ENCODE results near the gene CACNA2D3.

Gene CACNA2D3

DNA sequence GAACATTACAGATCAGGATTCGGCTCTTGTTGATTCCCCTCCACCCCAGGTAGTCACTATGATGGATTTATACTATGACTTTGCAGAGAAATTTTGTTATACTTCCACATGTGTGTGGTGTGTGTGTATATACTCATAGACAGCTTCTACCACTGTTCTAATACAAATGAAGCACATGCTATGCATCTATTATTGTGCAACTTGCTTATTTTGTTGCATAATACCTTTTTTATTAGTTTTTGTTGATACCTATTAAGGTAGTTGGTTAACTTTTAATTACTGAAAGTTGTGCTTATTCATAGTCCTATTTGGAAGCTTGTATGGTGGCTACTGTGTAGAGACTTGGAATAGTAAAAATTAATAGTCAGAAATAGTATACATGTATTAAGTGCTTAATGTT lies 140.6 kb downstream of the CACNA2D3 start:
- H3K4me3 ChIP-seq (ENCODE audit: low read depth, low read length) = no peak overlapping the region

DNA sequence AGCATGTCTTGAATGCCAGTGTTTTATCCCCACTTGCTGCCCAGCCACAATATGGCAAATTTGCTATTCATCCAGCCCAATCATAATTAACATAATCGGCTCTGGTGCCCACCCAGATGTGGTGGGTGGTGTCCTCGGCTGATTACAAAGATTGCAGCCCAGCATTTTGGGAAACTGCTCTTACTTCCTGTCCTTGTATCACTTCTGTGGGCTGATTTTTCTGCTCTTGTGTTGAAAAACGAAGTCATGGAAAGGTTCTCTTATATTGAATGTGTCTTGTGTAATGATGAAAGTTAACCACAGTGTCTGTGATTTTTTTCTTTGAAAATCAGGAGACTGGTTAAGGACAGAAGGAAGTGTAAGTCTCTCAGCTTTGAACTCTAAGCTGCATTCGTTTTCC lies 141.7 kb downstream of the CACNA2D3 start:
- H3K4me3 ChIP-seq (ENCODE audit: low read depth, low read length) = no peak overlapping the region

DNA sequence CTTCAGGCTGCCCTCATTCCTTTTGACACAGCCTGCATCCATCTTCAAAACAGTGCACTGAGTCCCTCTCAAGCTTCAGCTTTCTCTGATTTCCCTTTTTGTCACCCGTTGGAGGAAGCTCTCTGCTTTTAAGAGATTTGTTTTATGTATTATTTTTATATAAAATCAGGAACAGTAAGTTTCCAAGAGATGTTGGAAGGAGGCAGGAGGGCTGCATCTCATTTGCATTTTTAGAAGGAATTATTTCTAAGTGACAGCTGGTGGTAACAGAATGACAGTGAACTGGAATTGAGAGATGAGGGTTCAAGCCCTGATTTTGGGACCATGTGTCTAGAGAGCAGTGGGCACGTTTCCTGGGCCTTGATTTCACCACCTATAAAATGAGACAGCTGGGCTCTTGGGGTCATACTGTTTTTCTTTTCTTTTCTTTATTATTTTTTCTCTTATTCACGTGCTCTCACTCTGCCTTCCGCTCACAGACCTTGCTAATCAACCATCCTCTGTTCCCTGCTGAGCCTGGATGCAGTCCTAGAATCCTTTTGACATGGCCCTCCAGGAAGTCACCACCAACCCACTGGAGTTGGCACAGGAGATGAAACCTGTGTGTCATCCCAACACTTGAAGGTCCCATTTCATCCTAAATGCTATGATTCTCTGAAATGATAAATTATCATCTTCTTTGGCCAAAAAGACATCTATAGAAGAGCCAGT lies 148.6 kb downstream of the CACNA2D3 start:
- H3K4me3 ChIP-seq (ENCODE audit: low read depth, low read length) = no peak overlapping the region

DNA sequence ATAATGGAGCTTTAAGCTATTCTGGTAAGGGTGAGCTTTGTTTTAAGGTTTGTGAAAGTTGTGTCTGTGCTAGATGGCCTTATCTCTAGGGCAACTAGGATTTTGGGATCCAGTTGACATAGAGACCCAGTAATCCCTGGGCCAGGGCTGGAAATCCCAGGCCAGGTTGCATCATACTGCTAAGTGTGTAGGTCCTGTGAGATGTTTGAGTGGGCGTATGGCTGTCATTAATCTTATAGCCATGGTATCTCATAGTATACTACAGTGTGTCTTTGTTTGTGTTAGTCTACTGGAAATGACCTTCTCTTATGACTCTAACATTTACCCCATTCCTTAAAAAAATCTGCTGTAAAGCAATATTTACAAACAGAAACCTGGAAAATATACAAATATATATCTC lies 151.4 kb downstream of the CACNA2D3 start:
- H3K4me3 ChIP-seq (ENCODE audit: low read depth, low read length) = no peak overlapping the region

DNA sequence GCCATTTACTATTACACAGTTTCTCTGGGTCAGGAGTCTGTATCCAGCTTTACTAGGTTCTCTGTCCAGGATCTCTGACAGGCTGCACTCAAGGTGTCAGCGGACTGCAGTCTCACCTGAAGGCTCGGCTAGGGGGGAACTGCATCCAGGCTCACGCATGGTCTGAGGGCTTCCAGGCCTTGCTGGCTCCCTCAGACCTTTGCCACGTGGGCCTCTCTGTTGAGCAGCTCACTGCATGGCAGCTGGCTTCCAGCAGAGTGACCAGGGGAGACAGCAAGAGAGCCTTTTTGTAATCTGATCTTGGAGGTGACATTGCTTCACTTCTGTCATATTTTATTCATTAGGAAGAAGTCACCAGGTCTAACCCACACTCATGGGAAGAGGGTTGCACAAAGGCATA lies 152.3 kb downstream of the CACNA2D3 start:
- H3K4me3 ChIP-seq (ENCODE audit: low read depth, low read length) = no peak overlapping the region

DNA sequence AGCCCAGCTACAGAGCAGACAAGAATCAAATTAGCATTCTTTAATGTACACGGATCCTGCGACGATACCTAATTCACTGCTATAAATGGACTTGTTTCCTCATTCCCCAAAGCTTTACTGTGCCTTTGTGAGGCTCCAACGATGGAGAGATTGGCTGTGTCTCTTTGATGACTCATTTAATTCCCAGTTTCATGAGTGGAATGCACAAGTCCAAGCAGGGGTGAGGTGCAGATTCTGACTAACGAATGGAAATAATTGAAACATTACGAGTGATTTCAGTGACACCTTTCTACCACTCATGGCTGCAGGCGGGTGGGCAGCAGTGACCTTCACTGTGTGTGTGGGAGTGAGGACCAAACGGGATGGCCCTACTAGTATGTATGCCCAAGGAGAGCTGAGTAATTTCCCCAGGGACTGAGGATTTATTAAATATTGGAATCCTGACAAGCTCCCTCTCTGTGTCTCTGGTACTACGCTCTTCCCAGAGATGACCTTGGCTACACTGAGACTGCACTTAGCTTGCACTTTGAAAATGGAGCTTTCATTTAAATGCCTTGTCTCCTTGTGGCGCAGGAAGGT lies 156.7 kb downstream of the CACNA2D3 start:
- H3K4me3 ChIP-seq (ENCODE audit: low read depth, low read length) = no peak overlapping the region

DNA sequence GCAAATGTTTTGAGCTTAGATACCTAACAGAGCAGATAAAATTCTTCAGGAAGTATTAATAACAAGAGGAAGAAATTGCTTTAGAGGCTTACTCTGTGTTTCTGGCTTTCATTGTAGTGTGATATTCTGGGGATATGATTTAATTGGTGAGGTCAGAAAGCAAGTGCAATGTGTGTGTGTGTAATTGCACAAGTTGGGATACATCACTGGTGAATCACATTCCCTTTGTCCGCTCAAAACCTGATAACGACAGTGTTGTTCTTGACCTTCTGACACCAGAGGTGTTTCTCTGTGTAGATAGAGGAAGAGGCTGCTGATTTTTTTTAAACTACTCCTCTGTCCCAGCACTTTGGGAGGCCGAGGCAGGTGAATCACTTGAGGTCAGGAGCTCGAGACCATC lies 161.1 kb downstream of the CACNA2D3 start:
- no peak overlapping the region for H3K4me3 ChIP-seq (ENCODE audit: low read depth, low read length)

DNA sequence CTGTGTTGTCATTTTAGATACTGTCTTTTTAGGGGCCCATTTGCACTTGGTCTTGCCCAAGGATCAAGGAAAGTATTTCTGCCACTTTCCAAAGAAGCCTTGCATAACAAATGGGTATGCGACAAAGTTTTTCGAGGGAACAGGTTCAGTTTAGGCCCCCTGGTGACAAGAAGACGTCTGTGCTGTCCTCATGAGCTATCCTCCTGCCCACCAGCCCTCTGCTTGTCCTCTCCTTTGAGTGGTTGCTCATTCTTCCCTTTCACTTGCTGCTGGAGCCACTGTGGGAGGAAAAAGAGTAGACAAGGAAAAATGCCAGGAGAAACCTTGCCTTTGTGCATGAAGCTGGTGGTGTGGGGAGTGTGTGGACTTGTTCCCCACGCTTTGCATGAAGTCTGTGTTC lies 171.9 kb downstream of the CACNA2D3 start:
- no peak overlapping the region for H3K4me3 ChIP-seq (ENCODE audit: low read depth, low read length)

DNA sequence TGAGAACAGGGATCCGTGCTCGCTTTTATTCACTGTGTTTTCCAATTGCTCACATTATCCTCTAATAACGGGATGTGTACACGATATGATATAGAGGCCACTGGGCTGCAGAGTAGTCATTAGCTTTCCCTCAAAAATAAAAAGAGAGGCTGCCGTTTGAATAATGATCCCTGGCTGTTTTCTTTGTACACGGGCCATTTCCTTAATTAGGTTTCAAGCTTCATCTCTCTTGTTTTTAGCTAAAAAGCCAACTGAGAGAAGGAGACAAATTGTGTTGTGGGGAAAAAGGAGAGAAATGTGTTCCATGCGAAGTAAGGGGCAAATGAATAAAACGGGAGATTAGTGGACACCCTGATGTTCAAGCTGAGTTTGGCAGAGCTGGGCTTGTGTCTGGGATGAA lies 174.2 kb downstream of the CACNA2D3 start:
- H3K4me3 ChIP-seq (ENCODE audit: low read depth, low read length) = no peak overlapping the region

DNA sequence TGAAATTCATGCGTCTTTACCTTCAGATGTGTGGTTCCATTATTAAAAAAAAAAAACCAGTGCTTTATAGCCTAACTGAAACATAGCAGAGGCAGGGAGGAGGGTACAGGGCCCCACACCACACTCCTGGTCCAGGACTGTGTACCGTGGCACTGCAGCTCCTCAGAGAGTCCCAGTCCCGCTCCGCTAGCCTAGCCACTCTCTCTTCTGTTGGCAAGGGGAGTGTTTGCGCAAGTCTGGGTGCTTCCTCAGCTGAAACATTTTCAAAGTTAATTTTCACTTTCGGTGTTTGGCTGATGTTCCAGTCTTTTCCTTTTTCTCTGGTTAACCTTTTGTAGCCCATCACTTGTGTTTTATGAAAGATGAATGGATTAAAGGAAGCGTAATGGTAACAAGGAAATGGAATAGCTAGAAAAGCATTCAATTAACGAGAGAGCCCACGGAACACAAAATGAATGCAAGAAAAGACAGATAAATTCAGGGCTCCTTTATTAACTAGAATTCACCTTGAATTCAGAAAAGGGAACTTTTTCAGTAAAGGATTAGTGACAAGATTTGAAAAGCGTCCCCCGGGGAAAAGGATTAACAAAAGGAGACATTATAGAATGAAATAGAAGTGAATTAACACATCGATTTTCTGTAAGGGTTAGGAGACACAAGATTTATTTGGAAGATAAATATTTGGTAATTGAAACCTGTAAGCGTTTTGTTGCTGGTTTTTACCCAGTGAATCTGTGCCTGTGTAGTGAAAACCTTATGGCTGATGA lies 177.0 kb downstream of the CACNA2D3 start:
- no peak overlapping the region for H3K4me3 ChIP-seq (ENCODE audit: low read depth, low read length)

DNA sequence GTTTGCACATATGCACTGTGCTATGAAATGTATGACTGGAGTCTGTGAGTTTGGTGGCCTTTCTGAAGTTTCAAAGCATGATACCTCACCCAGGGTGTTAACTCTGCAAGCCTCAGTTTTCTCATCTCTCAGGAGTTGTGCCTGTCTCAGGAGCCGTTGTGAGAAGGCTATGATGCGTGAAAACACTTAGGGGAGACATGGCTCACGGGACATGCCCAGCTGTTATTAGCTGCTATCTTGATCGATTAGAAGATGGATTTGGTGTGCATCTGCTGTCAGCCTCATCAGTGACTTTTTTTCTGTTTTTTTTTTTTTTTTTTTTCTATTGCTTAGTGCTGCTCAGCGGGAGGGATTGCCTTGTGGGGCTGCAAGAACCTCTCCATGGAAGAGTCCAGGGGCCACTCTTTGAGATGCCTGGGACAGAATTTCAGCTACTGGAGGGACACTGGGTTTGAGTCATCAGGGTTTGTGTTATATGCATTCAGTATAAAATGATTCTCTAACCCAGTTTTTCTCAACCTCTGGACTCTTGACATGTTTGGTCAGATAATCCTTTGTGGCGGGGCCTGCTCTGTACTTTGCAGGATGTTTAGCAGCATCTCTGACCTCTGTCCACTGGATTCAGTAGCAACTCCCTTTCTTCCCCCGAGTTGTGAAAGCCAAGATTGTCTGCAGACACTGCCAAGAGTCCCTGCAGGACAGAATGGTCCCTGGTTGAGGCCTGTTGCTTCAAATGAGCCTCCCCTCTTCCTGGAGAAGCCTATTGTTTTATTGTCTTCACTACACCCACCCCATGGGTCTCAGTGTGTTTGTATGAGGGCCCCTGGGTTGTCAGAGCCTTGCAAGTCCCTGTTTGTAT lies 181.4 kb downstream of the CACNA2D3 start:
- H3K4me3 ChIP-seq (ENCODE audit: low read depth, low read length) = no peak overlapping the region

DNA sequence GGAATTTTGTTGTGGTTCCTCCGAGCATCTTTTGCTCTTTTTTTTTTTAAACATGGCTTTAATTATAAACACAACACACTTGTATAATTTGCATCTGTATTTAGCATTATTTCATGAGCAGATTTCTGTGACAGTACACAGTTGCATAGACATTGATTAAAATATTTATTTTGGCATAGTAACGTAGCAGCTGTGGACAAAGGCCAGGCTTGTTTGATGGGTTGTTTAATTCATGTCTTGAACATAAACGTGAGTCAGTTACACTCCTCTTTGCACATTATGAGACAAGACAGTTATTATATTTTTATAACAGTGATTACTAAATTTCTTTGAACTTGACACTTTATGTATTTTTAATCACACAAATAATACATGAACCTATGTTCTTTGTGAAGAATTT lies 182.5 kb downstream of the CACNA2D3 start:
- H3K4me3 ChIP-seq (ENCODE audit: low read depth, low read length) = no peak overlapping the region

DNA sequence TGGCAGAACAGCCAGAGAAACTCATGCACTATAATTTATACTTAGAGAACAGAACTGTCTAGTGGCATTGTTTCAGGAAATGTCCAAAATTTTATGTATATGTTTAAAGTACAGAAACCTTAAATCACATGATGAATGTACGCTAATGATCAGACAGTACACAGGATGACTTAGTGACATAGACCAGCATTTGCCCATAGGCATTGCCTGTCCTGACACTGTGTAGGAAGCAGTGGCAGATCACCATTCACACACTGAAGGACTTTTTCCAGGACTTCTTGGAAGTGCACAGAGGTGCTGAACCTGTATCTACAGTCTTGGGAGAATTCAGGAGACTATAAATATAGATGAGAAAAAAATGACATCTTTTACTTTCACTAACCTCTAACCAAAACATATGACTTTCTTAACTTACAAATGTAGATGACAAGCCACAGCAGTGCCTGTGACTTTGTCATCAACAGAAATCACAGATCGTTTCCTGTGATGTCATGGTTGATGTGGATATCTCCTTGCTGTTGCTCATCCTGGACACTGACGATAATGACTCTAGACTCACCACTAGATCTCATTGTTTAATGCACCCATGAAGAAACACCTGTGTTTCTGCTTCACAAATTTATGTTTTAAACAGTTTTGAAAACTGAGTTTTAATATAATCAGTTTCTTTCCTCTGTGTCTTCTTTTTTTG lies 183.2 kb downstream of the CACNA2D3 start:
- no peak overlapping the region for H3K4me3 ChIP-seq (ENCODE audit: low read depth, low read length)

DNA sequence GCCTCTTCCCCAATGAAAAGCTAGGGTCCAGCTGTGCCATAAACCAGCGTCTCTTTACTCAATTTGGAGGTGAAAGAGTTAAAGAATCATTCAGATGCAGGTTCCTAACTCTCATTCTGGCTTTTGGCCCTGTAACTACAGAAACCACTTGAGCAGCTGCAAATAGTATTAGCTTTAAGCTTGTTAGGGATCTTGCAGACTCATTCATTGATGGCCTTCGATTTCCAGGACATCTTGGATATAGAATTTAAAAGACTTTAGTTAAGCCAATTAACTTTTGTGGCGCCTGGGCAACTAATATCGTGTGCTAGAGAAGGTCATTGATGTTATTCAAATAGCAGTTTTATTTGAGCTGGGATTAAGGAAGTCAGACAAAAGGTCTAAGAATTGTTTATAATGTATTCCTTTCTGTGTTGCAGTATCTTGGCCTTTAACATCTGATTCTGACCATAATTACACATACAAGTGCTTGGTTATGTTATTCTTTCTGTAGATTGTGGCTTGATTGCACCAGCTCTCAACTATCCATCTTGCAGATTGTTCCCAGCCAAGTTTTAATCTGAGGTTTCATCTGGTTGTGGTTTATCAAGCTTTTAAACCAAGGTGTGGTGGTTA lies 185.3 kb downstream of the CACNA2D3 start:
- no peak overlapping the region for H3K4me3 ChIP-seq (ENCODE audit: low read depth, low read length)

DNA sequence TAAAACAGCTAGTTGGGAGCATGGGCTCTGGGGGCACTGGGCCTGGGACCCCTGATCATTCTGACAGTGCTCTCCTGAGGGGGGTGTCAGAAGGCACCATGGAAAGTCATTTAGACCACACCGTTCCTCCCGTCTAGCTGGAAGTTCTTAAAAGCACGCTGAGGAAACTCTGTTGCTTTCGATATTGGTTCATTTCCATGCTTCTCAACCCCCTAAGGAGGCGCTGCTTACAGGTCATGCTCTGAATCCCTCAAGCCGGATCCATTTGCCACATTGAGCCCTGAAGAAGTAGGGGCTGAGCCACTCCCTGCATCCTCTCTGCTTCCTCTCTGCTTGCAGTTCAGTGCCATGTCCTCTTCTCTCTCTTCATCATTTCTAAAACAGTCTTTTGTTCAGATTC lies 187.2 kb downstream of the CACNA2D3 start:
- H3K4me3 ChIP-seq (ENCODE audit: low read depth, low read length) = no peak overlapping the region

DNA sequence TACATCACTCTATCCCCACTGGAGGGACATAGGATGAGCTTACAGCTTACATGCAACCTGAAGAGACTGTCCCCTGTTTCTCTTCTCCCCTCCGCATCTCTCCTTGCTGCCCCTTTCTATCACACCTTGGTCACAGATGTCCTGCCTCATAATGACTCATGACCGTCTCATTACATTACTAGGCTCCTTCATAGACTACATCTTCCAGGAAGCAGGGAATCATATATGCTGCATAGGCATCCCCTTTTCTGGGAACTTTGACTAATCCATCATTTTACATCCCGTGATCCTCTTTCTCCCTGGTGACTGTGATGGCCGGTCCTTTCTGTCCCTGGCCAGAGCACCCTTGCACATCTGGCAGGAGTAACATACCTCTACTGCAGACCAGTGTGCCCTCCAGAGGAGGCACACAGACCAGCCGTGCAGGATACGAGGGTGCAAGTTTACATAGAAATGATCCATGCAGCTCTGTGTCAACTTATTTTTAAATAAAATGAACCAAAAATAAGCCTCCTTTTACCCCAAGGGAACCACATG lies 188.9 kb downstream of the CACNA2D3 start:
- no peak overlapping the region for H3K4me3 ChIP-seq (ENCODE audit: low read depth, low read length)

DNA sequence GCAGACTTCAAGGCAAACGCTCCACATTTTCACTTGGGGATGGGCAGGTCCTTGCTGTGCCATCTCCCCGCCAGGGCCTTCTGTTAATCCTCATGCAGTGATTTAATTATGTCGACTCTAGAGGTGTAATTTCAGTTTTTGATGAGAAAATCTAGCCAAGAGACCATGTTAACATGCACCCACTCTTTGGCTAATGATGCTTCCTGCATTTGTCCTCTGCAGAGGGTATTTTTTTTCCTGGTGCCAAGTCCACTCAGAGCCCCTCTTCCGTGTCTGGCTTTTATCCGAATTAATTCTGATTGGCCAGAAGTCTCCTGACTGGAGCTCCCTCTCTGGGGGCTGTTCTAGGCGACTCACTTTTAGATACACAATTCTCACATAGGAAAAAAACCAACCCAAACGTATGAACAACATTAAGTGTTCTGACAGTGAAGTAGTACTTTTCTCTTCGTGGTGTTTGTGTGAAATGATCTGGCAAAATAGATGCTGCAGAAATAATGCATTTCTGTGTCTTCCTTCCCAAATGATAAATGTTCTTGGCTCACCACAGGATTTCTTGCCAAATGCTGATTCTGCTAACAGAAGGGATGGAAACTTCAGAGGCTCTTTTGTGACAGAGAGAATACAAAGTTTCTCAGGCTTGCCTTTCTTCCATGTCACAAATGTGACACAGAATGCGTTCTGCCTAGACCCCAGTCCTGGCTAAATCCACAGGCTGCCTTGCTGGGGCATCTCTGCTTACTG lies 190.0 kb downstream of the CACNA2D3 start:
- no peak overlapping the region for H3K4me3 ChIP-seq (ENCODE audit: low read depth, low read length)

DNA sequence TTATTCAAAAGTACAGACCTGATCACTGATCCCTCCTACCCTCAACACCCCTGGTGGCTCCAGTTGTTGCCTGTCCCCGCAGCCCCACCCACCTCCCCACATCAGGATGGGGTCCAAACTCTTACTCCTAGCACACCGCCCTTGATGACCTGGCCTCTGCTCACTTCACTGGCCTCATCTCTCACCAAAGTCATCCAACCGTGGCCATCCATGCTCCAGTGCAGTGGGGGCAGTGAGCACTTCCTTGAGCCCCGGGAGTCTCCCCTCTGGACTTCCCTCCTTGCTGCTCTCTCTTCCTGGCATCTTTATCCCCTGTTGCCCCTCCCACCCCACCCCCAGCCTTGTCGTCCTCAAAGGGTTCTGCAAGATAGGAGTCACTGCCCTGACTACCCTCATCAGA lies 191.1 kb downstream of the CACNA2D3 start:
- no peak overlapping the region for H3K4me3 ChIP-seq (ENCODE audit: low read depth, low read length)

DNA sequence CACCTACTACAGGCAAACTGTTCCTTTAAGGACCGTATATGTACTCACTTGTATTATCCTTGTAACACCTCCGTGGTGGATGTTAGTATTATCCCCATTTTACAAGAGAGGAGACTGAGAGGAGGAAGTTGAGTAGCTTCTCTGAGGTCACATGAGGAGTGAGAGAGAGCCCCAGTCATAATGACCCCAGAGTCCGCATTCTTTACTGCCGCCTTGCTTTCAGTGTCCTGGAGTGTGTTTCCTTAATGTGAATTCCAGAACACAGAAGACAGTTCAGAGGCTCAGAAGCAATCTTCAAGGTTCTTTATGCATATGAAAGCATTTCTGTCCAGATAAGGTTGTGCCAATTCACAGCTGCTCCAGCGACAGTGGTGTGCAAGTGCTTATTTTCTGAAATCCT lies 199.2 kb downstream of the CACNA2D3 start:
- no peak overlapping the region for H3K4me3 ChIP-seq (ENCODE audit: low read depth, low read length)

Measured in iPS-11a (cell line).